HG02798 (cell line): ENCODE measurements around the gene RFTN1.

Experiments
- ATAC-seq: cut with Tn5 transposase; IDR thresholded peaks from one replicate; pipeline ENCODE4 v1.9.1; 2021; ENCODE audit warnings: mild to moderate bottlenecking; ENCODE audit not compliant: unreplicated experiment, poor library complexity

The RFTN1 gene

DNA sequence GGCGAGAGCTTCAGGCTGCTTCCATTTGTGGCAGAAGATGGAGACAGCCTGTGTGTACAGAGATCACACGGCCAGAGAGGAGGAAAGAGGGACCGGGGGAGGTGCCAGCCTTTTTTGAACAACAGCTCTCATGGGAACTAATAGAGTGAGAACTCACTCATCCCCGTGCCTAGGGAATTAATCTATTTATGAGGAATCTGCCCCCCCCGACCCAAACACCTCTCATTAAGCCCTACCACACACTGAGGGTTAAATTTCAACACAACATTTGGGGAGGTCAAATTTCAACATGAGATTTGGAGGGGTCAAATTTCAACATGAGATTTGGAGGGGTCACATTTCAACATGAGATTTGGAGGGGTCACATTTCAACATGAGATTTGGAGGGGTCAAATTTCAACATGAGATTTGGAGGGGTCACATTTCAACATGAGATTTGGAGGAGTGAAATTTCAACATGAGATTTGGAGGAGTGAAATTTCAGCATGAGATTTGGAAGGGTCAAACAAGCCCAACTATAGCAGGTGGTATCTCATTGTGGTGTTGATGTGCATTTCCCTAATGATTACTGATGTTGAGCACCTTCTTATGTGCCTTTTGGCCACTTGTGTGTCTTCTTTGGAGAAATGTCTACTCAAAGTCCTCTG is 20.6 kb upstream of the RFTN1 start:
- no peak for ATAC-seq

DNA sequence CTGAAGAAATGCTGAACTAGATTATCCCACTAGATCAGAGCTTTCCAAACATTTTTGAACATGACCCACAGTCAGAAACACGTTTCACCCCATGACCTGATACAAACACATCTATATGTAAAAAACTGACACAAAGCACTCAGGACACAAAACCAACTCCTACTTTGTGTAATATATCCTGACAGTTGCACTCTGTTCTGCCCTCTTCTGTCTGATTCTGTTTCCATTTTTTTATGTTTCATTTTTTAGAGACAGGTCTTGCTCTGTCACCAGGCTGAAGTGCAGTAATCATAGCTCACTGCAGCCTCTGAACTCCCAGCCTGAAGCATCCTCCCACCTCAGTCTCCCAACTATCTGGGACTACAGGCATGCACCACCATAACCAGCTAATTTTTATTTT is 15.8 kb upstream of the RFTN1 start:
- peak; percentile 42 for ATAC-seq

DNA sequence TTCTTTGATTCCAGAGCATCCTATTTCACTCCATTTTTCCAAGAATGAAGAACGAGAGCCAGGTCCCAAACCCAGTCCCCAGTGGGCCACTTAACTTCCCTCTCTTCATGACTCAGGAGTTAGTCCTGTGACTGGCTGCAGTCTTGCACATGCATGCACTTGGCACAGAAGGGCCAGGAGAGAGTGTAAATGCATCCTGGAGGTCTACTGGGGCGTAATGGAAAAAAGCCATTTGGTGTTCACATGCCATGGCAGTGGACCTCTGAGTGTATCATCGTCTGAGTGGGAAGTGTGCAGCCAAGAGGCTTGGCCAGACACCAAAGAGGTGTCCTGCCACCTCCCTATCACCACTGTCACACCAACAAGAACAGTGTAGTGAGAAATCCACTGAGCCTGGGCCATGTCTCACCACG is 15.1 kb upstream of the RFTN1 start:
- no peak for ATAC-seq

- ATAC-seq, result no peak
These were observed 14.6 kb upstream of the RFTN1 start for GRCh38 chr3:16528106-16528505.

GRCh38 chr3:16524196-16524595 is 10.7 kb upstream of the RFTN1 start:
- ATAC-seq, result no peak

DNA sequence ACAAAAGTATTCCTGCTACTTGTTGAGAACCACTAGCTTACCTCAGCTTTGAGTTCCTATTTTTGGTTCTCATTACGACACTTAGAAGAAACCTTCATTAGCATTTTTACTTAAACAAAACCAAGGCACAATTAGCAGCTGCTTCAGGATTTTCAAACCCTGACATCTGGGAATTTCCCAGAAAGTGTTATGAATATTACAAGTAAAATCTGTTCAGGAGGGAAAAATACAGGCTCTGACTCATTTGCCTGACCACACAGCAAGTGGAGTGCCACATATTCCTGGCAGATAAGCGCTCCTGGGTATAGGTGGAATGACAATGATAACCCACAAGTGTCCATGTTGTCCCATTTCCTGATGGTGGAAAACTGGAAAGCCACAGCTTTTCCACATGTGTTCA is 10.3 kb upstream of the RFTN1 start:
- ATAC-seq, result no peak

- ATAC-seq, result peak; percentile 26
These were observed 9.3 kb upstream of the RFTN1 start for GRCh38 chr3:16522834-16523233.

- ATAC-seq, result peak; percentile 41
These were observed 7.7 kb upstream of the RFTN1 start for GRCh38 chr3:16520970-16521881.

DNA sequence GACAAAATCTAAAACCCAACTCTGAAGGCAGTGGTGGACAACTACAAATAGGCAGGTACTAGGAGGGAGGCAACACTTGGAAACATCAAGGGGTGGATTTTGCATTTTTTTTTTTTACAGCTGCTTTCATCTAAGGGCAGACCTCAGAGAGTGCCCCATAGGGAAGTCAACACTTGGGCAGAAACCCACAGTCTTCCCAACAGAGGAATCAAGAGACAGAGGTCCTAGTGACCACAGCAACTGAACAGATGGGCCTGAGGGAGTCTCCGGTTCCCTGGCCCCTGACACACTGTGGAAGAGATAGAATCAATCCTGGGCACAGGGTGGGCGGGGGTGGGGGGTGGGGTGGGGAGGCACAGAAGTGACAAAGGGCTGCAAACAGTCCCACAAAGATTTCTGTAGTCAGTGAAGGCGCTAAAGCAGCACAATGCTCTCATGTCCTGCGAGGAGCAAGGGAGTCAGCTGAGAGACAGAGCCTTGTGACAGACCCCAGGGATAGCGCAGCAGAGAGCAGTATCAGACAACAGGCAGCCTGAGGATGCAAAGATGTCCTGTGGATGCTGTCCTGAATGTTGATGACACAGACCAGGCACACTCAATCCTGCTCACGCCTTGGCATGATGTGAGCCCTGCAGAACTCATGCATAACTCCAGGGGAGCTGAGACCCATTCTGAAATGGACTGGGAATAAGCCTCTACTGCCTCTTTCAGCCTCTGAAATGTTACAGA is 6.9 kb upstream of the RFTN1 start:
- no peak for ATAC-seq

DNA sequence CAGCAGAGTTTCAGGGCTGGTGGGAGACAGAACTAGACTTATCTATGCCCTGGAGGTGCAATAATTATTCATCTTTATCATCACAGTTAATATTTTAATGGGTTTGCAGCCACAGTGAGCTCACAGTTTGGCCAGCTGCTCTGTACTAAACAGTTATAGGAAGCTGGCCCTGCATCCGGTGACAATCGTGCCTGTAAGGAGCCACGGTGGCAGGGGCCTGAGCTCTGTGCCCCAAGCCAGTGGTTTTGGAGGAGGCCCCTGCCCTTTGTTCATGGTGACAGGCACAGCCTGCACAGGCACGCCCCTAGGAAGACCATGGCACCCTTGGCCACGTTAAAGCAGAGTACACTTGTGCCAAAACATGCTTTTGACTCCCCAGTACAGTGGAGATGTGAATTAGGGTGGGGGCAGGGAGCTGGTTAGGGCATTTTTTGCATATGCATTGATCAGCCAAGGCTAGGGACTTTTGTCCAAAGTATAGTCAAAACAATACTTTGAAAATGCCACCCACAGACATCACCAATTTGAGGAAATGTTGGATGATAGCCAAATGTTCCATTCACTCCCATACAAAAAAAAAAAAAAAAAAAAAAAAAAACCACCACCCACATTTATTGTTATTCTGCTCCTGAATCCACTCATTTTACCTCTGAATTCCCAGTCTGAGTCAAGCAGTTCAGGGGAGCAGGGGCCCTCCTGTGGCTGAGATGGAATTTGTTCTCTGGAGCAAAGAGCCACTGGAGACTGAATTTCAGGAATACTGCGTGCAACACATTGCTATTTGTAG is 3.4 kb upstream of the RFTN1 start:
- peak; percentile 8 for ATAC-seq

- ATAC-seq, result no peak
These were observed 2.5 kb upstream of the RFTN1 start for GRCh38 chr3:16515885-16516420.

DNA sequence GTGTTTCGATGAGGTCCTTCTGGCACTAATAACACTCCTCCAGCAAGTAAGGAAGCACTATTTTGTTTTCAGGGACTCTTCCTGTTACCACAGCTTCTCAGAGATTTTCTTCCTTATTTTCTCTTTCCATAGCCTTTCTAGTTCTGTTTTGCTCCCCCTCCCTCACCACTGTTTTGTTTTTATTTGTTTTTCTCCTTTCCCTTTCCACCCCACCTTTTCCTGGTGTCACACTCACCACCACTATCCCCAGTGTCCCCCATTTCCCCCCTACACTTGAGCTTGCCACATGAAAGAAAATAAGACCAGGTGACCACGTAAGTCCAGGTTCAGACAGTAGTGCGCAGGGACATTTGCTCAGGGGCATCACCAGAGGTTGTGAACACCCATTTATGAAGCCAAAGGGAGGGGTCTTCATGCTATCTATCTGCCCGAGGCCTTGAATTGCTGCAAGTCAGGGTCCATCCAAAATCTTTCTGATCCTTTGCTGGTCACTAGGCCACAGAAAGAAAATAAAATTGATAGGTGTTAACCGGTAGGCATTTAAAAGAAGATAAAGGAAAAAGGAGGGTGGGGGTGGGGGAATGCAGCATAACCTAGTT is 1.4 kb upstream of the RFTN1 start:
- no peak for ATAC-seq

- ATAC-seq, result no peak
These were observed 662 bp upstream of the RFTN1 start for GRCh38 chr3:16514021-16514700.

DNA sequence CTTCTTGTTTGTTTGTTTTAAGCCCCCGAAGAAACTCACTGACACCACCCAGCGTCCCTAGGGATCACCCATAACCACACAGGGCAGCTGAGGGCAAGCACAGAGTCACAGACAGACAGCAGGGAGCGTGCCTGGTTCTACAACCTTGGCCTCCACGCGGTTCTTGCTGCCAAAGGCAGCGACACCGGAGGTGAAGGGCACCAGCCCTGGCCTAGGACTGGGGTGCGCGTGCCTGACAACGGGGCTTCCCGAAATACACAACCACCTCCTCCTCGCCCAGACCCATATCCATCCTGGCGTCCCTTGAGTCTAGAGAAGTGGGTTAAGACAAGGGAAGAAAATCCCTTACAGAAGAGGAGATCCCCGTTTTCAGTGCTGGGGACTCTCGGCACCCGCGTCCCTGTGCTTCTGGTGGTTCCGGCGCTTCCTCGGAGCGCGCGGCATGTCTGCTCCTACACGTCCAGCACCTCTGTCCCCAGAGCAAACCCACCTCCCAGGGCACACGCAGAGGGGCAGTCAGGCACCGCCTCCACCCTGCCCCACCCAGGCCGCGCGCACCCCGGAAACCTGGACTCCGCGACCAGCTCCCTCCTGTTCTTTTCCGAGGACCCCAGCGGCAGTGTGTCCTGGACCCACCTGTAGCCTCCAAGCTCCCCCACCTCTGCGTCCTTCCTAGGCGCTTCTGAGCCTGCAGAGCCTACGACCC is 911 bp downstream of the RFTN1 start:
- peak; percentile 20 for ATAC-seq

GRCh38 chr3:16511681-16512434 is 1.6 kb downstream of the RFTN1 start:
- ATAC-seq, result peak; percentile 54

GRCh38 chr3:16510620-16511319 is 2.7 kb downstream of the RFTN1 start:
- peak; percentile 14 for ATAC-seq
